RPMI7951 (cell line): Measurements from ENCODE around the gene TOB2. TPM values are rescaled to one million over a fixed set of nuclear protein-coding genes. Genes with fewer than 3 reads are reported as not detected.

Source experiments
- DNase-seq: peaks from one replicate; pipeline ENCODE4 v3.0.0-alpha.2; 2012; ENCODE audit warnings: low read depth
- total RNA-seq: library from RNA; depleted of rRNA; stranded (reverse); fragments of >200 nt; shearing (Covaris generic); gene quantifications from 2 replicates; pipeline ENCODE4 v1.2.3, GENCODE V29; 2014; rRNA removed

The TOB2 gene
- total RNA-seq, result 11.5 and 14.2 TPM in 2 replicates

DNA sequence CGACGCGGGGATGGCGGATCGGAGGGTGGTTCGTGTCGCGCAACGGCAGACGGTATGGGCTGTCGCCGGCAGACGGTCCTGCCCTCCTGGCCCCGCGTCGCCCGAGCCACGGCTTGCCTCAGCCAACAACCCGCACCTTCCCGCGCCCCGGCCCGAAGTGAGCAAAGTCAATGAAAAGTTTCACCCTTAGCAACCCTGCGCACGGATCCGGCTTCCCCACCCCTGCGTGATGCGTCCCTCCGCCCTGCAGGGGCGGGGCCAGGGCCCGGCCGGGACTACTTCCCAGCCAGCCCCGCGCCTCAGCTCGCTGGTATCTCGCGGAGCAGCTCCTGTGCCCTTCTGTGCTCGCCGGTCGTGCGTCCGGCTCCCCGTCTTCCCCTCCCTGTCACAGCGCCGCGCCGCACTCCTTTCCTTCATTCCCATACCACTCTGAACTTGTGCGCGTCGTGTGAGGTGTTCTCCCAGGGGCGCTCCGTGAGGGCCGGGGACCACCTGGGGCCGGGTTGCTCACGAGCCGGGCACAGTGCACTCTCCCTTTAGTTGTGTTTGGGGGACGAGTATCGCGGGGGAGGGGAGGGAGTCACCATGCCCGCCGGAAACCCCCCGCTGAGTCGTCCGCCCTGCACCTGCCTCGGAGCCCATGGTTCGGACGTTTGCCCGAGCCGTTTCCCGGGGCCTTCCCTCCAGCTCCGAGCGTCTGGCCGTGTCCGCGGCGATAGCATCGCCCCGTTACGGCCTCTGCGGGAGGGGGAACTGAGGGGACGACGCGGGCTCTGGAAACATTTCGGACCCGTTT is at the start of gene TOB2:
Gene TOB2 (minus strand): TSS at position 163 of the 796 bp plus-strand sequence. CDS start 9,456 bp downstream, outside the sequence.
- DNase-seq, result peak; percentile 93

- DNase-seq, result no peak
These were observed 44.9 kb upstream of the TOB2 start for GRCh38 chr22:41491374-41492100.

GRCh38 chr22:41488596-41489385 is 42.2 kb upstream of the TOB2 start:
- no peak for DNase-seq

- DNase-seq, result no peak
These were observed 41.5 kb upstream of the TOB2 start for GRCh38 chr22:41488076-41488475.

- DNase-seq, result no peak
These were observed 40.7 kb upstream of the TOB2 start for GRCh38 chr22:41487037-41487935.

- no peak for DNase-seq
These were observed 38.4 kb upstream of the TOB2 start for GRCh38 chr22:41485033-41485432.

DNA sequence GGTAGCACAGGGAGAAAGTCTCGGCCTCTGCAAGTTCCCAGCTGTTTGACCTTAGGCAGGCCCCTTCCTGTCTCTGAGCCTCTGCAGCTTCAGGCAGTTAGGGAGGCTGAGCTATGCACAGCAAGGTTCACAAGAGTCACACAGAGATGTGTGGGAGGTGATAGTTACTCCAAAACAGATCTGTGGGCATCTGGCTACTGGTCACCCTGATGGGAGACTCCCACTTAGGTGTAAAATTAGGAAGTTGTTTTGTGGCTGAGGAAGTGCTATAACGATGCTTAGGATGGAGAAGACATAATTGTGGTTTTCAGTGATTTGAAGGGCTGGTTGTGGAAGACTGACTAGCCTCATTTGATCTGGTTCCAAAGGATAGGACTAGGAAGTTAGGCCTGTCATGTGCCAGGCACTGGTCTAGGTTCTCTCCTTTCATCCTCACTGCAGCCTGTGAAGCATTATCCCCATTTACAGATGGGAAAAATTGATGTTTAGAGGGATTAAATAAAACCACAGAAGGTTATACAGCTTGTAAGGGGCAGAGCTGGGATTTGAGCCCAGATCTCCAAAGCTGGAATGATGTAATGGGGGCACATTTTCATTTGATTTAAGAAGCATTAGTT is 35.8 kb upstream of the TOB2 start:
- DNase-seq, result peak; percentile 62

- no peak for DNase-seq
These were observed 35.3 kb upstream of the TOB2 start for GRCh38 chr22:41481925-41482318.

GRCh38 chr22:41481131-41481830 is 34.7 kb upstream of the TOB2 start:
- peak; percentile 38 for DNase-seq

- peak; percentile 18 for DNase-seq
These were observed 33.8 kb upstream of the TOB2 start for GRCh38 chr22:41480397-41480735.

- peak; percentile 9 for DNase-seq
These were observed 33.2 kb upstream of the TOB2 start for GRCh38 chr22:41479671-41480396.

DNA sequence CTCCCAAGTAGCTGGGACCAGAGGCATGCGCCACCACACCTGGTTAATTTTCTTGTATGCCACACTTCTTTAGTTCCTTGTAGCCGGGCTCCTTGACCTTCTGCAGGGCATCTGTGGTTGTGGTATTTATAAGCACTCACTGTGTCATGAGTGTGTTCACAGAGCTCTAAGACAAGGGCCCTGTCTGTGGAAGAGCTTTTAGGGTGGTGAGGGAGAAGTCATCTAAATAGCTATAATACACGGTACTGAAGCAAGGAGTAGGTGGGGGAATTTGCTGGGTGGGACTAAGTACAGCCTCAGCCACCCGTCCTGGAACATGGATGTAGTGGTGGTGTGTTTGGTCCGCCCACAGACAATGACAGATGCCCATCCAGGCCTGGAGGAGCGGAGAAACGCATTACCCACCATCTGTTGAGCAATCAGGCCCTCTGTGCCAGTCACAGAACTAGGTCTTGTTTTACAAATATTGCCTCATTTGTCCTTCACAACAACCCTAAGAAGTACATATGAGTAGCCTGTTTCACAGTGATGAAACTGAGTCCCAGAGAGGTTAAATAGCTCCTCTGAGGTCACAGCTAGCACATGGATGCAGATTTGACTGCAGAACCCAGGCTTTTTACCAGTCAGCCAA is 32.4 kb upstream of the TOB2 start:
- no peak for DNase-seq

- DNase-seq, result no peak
These were observed 31.9 kb upstream of the TOB2 start for GRCh38 chr22:41478473-41478872.

- no peak for DNase-seq
These were observed 28.4 kb upstream of the TOB2 start for GRCh38 chr22:41474872-41475451.

DNA sequence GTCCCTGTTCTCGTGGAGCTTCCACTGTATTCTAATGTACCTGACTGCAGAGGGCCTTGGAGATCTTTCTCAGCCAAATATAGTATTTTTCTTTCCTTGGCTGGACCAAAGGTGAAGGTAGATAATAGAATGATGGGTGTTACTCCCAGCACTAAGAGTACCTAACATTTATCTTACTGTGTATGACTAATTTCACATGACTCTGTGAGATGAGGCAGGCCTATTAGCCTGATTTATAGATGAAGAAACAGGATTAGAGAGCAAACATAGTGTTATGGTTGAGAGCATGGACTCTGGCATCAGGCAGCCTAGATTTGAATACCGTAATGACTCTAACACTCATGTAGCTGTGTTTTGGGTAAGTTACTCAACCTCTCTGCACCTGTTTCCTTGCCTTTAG is 25.0 kb upstream of the TOB2 start:
- no peak for DNase-seq

GRCh38 chr22:41470886-41471285 is 24.3 kb upstream of the TOB2 start:
- no peak for DNase-seq

DNA sequence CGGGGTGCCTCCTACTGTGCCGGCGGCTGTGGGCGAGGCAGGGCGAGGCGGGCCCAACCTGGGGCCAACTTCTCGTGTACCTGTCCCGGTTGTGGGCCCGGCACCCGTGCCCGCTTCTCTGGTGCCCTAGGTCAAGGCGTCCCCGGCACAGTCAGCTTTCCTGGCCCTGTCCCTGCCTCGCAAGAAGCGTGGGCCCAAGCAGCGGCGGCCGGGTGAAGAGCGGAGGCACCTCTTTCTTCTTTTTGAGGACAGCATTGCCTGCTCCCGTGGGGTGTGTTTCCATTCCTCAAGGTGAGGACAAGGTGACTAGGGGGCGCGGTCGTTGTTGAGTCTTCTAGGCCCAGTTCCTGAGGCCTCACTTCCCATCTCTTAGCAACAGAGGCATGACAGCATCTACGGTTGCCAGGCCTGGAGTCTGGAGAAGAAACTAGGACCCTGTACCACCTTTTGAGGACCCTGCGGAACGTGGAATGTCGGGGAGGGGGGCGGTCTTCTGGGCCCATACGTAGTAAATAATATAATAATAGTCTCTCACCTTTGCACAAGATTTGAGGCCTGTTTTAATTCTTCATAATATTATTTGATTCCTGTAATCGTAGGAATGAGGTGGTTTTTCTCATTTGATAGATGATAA is 22.7 kb upstream of the TOB2 start:
- DNase-seq, result no peak
